ENCODE data around the gene ZBTB48. TPM values are rescaled to one million over a fixed set of nuclear protein-coding genes. Genes with fewer than 3 reads are reported as not detected.

Gene ZBTB48
- polyA plus RNA-seq, 1 donor from 2014 or later = 21.4 TPM

DNA sequence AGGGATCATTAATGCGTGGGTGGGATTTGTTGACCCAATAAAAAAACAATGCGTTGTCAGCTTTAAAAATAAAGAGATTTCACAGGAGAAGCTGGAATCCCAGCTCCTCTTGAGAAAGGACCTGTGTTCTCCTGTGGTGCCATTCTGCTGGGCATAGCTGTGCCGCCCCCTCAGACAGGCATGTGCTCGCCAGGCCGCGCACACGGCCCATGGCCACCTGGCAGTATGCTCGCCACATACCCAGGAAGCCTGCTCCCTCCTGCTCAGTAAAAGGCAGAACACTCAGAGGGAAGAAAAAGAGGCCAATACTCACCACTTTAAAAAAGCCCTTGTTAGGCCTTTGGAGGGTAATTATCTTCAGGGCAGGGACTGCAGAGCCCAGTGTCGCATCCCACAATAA, 58.0 kb downstream of the ZBTB48 start:
- Mint-ChIP-seq H3K4me1 (peaks cover 0 to 3% (median 0%) of the 10 kb centered on the region in 3 donors), H3K27ac (no peak overlapping the region), H3K9me3 (no peaks in the 10 kb centered on the region), H3K27me3 (no peaks in the 10 kb centered on the region), H3K4me3 (no peak overlapping the region), H3K36me3 (peaks cover 5% of the 10 kb centered on the region)

GRCh38 chr1:6638226-6638625, 58.4 kb downstream of the ZBTB48 start:
- H3K36me3 Mint-ChIP-seq = peaks cover 5% of the 10 kb centered on the region
- H3K27me3 Mint-ChIP-seq = no peaks in the 10 kb centered on the region
- H3K9me3 Mint-ChIP-seq = no peaks in the 10 kb centered on the region

More at GRCh38 chr1:6638226-6638625, 58.4 kb downstream of the ZBTB48 start:
- Mint-ChIP-seq H3K4me3 (no peak overlapping the region), H3K4me1 (peaks cover 0 to 3% (median 2%) of the 10 kb centered on the region in 3 donors), H3K27ac (no peak overlapping the region)

Other genes starting within 250 kb of the ZBTB48 start
- 3.8 TPM for gene ACOT7, start 186.2 kb upstream of the ZBTB48 start, polyA plus RNA-seq
- gene HES2, start 160.1 kb upstream of the ZBTB48 start, polyA plus RNA-seq = not detected
- gene ESPN, start 155.2 kb upstream of the ZBTB48 start, polyA plus RNA-seq = not detected
- 2.3 TPM for gene TNFRSF25, start 113.8 kb upstream of the ZBTB48 start, polyA plus RNA-seq
- gene PLEKHG5, start 88.3 kb upstream of the ZBTB48 start, polyA plus RNA-seq = not detected
- 18.1 TPM for gene NOL9, start 25.5 kb upstream of the ZBTB48 start, polyA plus RNA-seq
- not detected for gene TAS1R1, start 24.7 kb upstream of the ZBTB48 start, polyA plus RNA-seq
- 12.1 TPM for gene KLHL21, start 22.9 kb downstream of the ZBTB48 start, polyA plus RNA-seq
- gene PHF13, start 33.7 kb downstream of the ZBTB48 start, polyA plus RNA-seq = 5.3 TPM
- gene THAP3, start 44.9 kb downstream of the ZBTB48 start, polyA plus RNA-seq = 28.4 TPM
- 25.9 TPM for gene DNAJC11, start 121.8 kb downstream of the ZBTB48 start, polyA plus RNA-seq
- 79.0 TPM for gene CAMTA1, start 205.5 kb downstream of the ZBTB48 start, polyA plus RNA-seq